PC-3 (cell line): ENCODE data around the gene RSRC1. TPM values are rescaled to one million over a fixed set of nuclear protein-coding genes. Genes with fewer than 3 reads are reported as not detected.
A peak's percentile ranks its signal among the peaks of the same experiment; 100 is the strongest.

Source experiments
- ATAC-seq: fragments of 200-7000 bp; cut with Tn5 transposase; 2 replicates; pipeline ENCODE4 v1.9.1; 2020; ENCODE audit warnings: mild to moderate bottlenecking, moderate library complexity
- BruUV-seq: library from RNA; stranded (reverse); fragments of 400-500 nt; replicated peaks from 2 replicates; lab custom pipeline; 2021; lab: Mats Ljungman, UMichigan
- CTCF ChIA-PET: fragments of 300-600 bp; sonication (Branson Sonifier 250); formaldehyde crosslinking; loops from one replicate; lab custom pipeline; 2022; ENCODE audit warnings: antibody characterized with exemption; lab: Charles Lee
- POLR2A ChIA-PET: fragments of 300-600 bp; sonication (Branson Sonifier 250); formaldehyde crosslinking; loops from one replicate; lab custom pipeline; 2022; ENCODE audit warnings: antibody characterized with exemption; ENCODE audit not compliant: unreplicated experiment; lab: Charles Lee
- DNase-seq: peaks from one replicate; pipeline ENCODE4 v3.0.0-alpha.2; 2015
- H2AFZ ChIP-seq: fragments of 300-600 bp; sonication (generic); 2 replicates; pipeline ENCODE4 v1.6.0; 2016; ENCODE audit warnings: antibody characterized with exemption, low read length
- H3F3A ChIP-seq: fragments of 300-600 bp; sonication (generic); one replicate; pipeline ENCODE4 v1.6.0; 2017; ENCODE audit warnings: antibody characterized with exemption, low read length, control low read depth, mild to moderate bottlenecking; ENCODE audit not compliant: unreplicated experiment
- H3K27ac ChIP-seq: fragments of 300-600 bp; sonication (generic); 2 replicates; pipeline ENCODE4 v1.5.1; 2016; ENCODE audit warnings: mild to moderate bottlenecking, low read length
- H3K27me3 ChIP-seq: fragments of 300-600 bp; sonication (generic); 2 replicates; pipeline ENCODE4 v1.6.1; 2016; ENCODE audit warnings: low read length, mixed read lengths
- H3K36me3 ChIP-seq: fragments of 300-600 bp; sonication (generic); 2 replicates; pipeline ENCODE4 v1.6.1; 2016; ENCODE audit warnings: low read depth, mixed run types, low read length, mixed read lengths
- H3K4me1 ChIP-seq: fragments of 300-600 bp; sonication (generic); 2 replicates; pipeline ENCODE4 v1.5.1; 2016; ENCODE audit warnings: low read length; ENCODE audit not compliant: insufficient read depth
- H3K4me2 ChIP-seq: fragments of 300-600 bp; sonication (generic); 2 replicates; pipeline ENCODE4 v1.6.0; 2016; ENCODE audit warnings: low read length
- H3K4me3 ChIP-seq: fragments of 300-600 bp; sonication (generic); 2 replicates; pipeline ENCODE4 v1.5.1; 2016; ENCODE audit warnings: mild to moderate bottlenecking, low read length, mixed read lengths
- H3K79me2 ChIP-seq: fragments of 300-600 bp; sonication (generic); 2 replicates; pipeline ENCODE4 v1.6.1; 2017; ENCODE audit warnings: low read length, mixed read lengths
- H3K9ac ChIP-seq: fragments of 300-600 bp; sonication (generic); 2 replicates; pipeline ENCODE4 v1.6.0; 2016; ENCODE audit warnings: mild to moderate bottlenecking, low read length
- H3K9me2 ChIP-seq: fragments of 300-600 bp; sonication (generic); replicated peaks from 2 replicates; pipeline ENCODE4 v1.6.1; 2016; ENCODE audit warnings: mixed run types, low read length, mixed read lengths
- H3K9me3 ChIP-seq: fragments of 300-600 bp; sonication (generic); 2 replicates; pipeline ENCODE4 v1.6.1; 2016; ENCODE audit warnings: low read length, mixed read lengths
- H4K20me1 ChIP-seq: fragments of 300-600 bp; sonication (generic); 2 replicates; pipeline ENCODE4 v1.6.1; 2016; ENCODE audit warnings: low read length, mixed read lengths
- EZH2 ChIP-seq: fragments of 300-600 bp; sonication (generic); IDR thresholded peaks from one replicate; pipeline ENCODE4 v1.6.1; 2017; ENCODE audit warnings: antibody characterized with exemption, mild to moderate bottlenecking, low read length; ENCODE audit not compliant: unreplicated experiment
- EZH2phosphoT487 ChIP-seq: fragments of 300-600 bp; sonication (generic); IDR thresholded peaks from 2 replicates; pipeline ENCODE4 v1.6.1; 2018; ENCODE audit warnings: mild to moderate bottlenecking, antibody characterized with exemption, low read length, borderline replicate concordance
- intact Hi-C: fragments of 100-400 bp; cut with micrococcal nuclease; formaldehyde crosslinking; loops from 2 replicates; pipeline ENCODE4 v1.9.0; 2023
- total RNA-seq: library from RNA; depleted of rRNA; stranded (reverse); fragments of >200 nt; gene quantifications from 2 replicates; pipeline ENCODE4 v1.2.3, GENCODE V29; 2014
- TF ChIP-seq, protein P1 (sequence below): fragments of 300-600 bp; sonication (generic); conservative IDR thresholded peaks from 2 replicates; pipeline ENCODE4 v1.5.1; 2017; ENCODE audit warnings: antibody characterized with exemption, low read depth, mild to moderate bottlenecking, low read length

RSRC1 gene
- total RNA-seq, 1 experiment from 2014 or later = 39.5 TPM

GRCh38 chr3:158097081-158097592 is 12.8 kb upstream of the RSRC1 start:
- Histone ChIP-seq H3F3A (no peaks in the 10 kb centered on the region), H2AFZ (peak overlapping the region; percentile 99), H3K9ac (peak overlapping the region; percentile 82), H4K20me1 (no peaks in the 10 kb centered on the region), H3K27ac (no peak overlapping the region), H3K4me2 (peak overlapping the region; percentile 100), H3K79me2 (no peaks in the 10 kb centered on the region), H3K4me1 (no peaks in the 10 kb centered on the region), H3K9me2 (no peaks in the 10 kb centered on the region), H3K27me3 (peaks cover 4% of the 10 kb centered on the region), H3K9me3 (no peaks in the 10 kb centered on the region), H3K4me3 (peak overlapping the region; percentile 94), H3K36me3 (no peaks in the 10 kb centered on the region)
- CTCF ChIA-PET = no interaction called here
- ATAC-seq (no peak), DNase-seq (no peak)
- intact Hi-C loops = no loop called here
- BruUV-seq = no TSS peak
- TF ChIP-seq, protein P1, sequence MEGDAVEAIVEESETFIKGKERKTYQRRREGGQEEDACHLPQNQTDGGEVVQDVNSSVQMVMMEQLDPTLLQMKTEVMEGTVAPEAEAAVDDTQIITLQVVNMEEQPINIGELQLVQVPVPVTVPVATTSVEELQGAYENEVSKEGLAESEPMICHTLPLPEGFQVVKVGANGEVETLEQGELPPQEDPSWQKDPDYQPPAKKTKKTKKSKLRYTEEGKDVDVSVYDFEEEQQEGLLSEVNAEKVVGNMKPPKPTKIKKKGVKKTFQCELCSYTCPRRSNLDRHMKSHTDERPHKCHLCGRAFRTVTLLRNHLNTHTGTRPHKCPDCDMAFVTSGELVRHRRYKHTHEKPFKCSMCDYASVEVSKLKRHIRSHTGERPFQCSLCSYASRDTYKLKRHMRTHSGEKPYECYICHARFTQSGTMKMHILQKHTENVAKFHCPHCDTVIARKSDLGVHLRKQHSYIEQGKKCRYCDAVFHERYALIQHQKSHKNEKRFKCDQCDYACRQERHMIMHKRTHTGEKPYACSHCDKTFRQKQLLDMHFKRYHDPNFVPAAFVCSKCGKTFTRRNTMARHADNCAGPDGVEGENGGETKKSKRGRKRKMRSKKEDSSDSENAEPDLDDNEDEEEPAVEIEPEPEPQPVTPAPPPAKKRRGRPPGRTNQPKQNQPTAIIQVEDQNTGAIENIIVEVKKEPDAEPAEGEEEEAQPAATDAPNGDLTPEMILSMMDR = no peak
- TF ChIP-seq EZH2 (no peak), EZH2phosphoT487 (no peak)
- POLR2A ChIA-PET = interaction anchor here (0.5 kb wide), 1 partner anchor 13 kb away, joined by 14 read pairs; the partner anchor contains the start of gene RSRC1

- no peak overlapping the region for H3K27ac ChIP-seq
- ChIA-PET POLR2A (interaction anchor here (0.5 kb wide), 1 partner anchor 12 kb away, joined by 14 read pairs; the partner anchor contains the start of gene RSRC1), CTCF (no interaction called here)
- no peaks in the 10 kb centered on the region for H3F3A ChIP-seq
- DNase-seq (peak; percentile 83), ATAC-seq (peak; percentile 97)
- H3K4me3 ChIP-seq = peak overlapping the region; percentile 94
- peaks cover 4% of the 10 kb centered on the region for H3K27me3 ChIP-seq
- intact Hi-C loops = no loop called here
- TSS peak; percentile 94 for BruUV-seq
- peak overlapping the region; percentile 100 for H3K4me2 ChIP-seq
- peak overlapping the region; percentile 99 for H2AFZ ChIP-seq
- peak overlapping the region; percentile 82 for H3K9ac ChIP-seq
- H3K9me3 ChIP-seq = no peaks in the 10 kb centered on the region
- TF ChIP-seq EZH2phosphoT487 (no peak), EZH2 (no peak)
- TF ChIP-seq, protein P1 = no peak
- no peaks in the 10 kb centered on the region for H3K79me2 ChIP-seq
- H4K20me1 ChIP-seq = no peaks in the 10 kb centered on the region
- no peaks in the 10 kb centered on the region for H3K9me2 ChIP-seq
- no peaks in the 10 kb centered on the region for H3K4me1 ChIP-seq
- no peaks in the 10 kb centered on the region for H3K36me3 ChIP-seq
Measured at GRCh38 chr3:158097593-158098308, 12.1 kb upstream of the RSRC1 start.

DNA sequence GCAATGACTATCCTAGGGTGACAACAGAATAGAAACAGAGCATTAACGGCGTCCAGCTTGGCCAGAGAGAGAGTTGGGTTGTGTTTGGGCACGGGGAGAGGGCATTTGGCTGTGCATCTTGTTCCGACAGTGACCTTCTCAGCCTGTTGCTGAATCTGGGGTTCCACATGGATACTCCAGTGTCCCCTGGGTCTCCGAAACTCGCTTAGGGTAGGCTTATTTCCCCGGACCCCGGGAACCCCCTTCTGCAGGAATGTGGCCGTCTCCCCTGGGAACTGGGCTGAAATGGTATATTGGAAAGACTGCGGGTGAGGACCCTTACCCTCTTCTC is 11.6 kb upstream of the RSRC1 start:
- H3F3A ChIP-seq = no peaks in the 10 kb centered on the region
- ATAC-seq (no peak), DNase-seq (no peak)
- H3K9me3 ChIP-seq = no peaks in the 10 kb centered on the region
- peaks cover 4% of the 10 kb centered on the region for H3K27me3 ChIP-seq
- ChIA-PET CTCF (no interaction called here), POLR2A (no interaction called here)
- peak overlapping the region; percentile 94; the same call in 1 of the 2 replicates for H3K4me3 ChIP-seq
- no TSS peak for BruUV-seq
- TF ChIP-seq EZH2 (no peak), EZH2phosphoT487 (no peak)
- TF ChIP-seq, protein P1 = no peak
- intact Hi-C loops = no loop called here
- no peak overlapping the region for H3K9ac ChIP-seq
- peak overlapping the region; percentile 100 for H3K4me2 ChIP-seq
- H3K36me3 ChIP-seq = no peaks in the 10 kb centered on the region
- H3K79me2 ChIP-seq = no peaks in the 10 kb centered on the region
- no peaks in the 10 kb centered on the region for H4K20me1 ChIP-seq
- peak overlapping the region; percentile 99 for H2AFZ ChIP-seq
- H3K9me2 ChIP-seq = no peaks in the 10 kb centered on the region
- H3K4me1 ChIP-seq = no peaks in the 10 kb centered on the region
- H3K27ac ChIP-seq = no peak overlapping the region
